Breast epithelium (tissue), 3 donors: ENCODE measurements around the gene MACROD1.

Source experiments
- POLR2A ChIP-seq: fragments of 450-650 bp; IDR thresholded peaks from one replicate; pipeline ENCODE4 v1.6.1; 2016; ENCODE audit warnings: antibody characterized with exemption, mild to moderate bottlenecking, moderate library complexity
- POLR2AphosphoS5 ChIP-seq, 3 donors: sonication (generic); formaldehyde crosslinking; IDR thresholded peaks; one replicate each; pipeline ENCODE4 v1.6.1; 2017; ENCODE audit warnings: antibody characterized with exemption in 3 of 3
- TF ChIP-seq, protein P1 (sequence below), 3 donors: fragments of 450-650 bp; IDR thresholded peaks; one replicate each; pipeline ENCODE4 v1.5.1; 2016 to 2017; ENCODE audit warnings: antibody characterized with exemption in 3 of 3, mild to moderate bottlenecking in 3 of 3, moderate library complexity in 3 of 3

DNA sequence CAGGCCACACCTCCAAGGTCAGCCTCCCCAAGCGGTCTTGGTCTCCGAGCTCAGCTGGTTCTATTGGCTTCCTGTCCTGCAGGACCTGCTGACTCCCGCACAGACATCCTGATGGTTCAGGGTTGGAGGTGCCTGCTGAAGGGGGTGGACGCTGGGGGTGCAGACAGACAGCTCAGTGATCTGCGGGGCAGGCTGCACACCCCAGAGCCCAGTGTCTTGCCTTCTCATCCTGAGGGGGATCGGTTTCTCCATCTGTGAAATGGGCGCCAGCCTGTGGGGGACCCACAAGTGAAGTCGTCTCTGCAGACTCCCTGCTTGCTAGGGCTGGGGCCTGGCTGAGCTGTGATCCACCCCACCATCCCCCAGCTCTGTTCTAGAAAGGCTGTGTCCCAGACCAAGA is 116.4 kb downstream of the MACROD1 start:
- TF ChIP-seq POLR2A = no peak
- TF ChIP-seq, protein P1, sequence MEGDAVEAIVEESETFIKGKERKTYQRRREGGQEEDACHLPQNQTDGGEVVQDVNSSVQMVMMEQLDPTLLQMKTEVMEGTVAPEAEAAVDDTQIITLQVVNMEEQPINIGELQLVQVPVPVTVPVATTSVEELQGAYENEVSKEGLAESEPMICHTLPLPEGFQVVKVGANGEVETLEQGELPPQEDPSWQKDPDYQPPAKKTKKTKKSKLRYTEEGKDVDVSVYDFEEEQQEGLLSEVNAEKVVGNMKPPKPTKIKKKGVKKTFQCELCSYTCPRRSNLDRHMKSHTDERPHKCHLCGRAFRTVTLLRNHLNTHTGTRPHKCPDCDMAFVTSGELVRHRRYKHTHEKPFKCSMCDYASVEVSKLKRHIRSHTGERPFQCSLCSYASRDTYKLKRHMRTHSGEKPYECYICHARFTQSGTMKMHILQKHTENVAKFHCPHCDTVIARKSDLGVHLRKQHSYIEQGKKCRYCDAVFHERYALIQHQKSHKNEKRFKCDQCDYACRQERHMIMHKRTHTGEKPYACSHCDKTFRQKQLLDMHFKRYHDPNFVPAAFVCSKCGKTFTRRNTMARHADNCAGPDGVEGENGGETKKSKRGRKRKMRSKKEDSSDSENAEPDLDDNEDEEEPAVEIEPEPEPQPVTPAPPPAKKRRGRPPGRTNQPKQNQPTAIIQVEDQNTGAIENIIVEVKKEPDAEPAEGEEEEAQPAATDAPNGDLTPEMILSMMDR (IDR thresholded peaks at IDR 0.05) = no peak
- TF ChIP-seq POLR2AphosphoS5 (IDR thresholded peaks at IDR 0.05) = no peak
